Activated T-helper 9 cell treated with anti-CD3 and anti-CD28 coated beads, Interleukin-2, amount 50 U/mL, for 16 hours (primary cell): ENCODE results near the gene SLC6A16.
"Not testable (repeated sequence)": the region's sequence is repeated elsewhere in the genome, so short reads cannot be mapped to it uniquely, and the experiment has no call there.

ENCODE experiments used
- DNase-seq: peaks from one replicate; pipeline ENCODE4 v3.0.0-alpha.2; 2020; ENCODE audit warnings: low read depth

The SLC6A16 gene

GRCh38 chr19:49331187-49331586 lies 6.2 kb upstream of the SLC6A16 start:
- not testable (repeated sequence) for DNase-seq

- DNase-seq = no peak
Measured at GRCh38 chr19:49328741-49329140, 3.8 kb upstream of the SLC6A16 start.

GRCh38 chr19:49327878-49328544 lies 3.0 kb upstream of the SLC6A16 start:
- no peak for DNase-seq

GRCh38 chr19:49326165-49326704 lies 1.2 kb upstream of the SLC6A16 start:
- DNase-seq = no peak

GRCh38 chr19:49325756-49326155 lies 765 bp upstream of the SLC6A16 start:
- not testable (repeated sequence) for DNase-seq

- DNase-seq = no peak
Measured at GRCh38 chr19:49318296-49318695, 6.7 kb downstream of the SLC6A16 start.

- DNase-seq = no peak
Measured at GRCh38 chr19:49316284-49316683, 8.7 kb downstream of the SLC6A16 start.

- no peak for DNase-seq
Measured at GRCh38 chr19:49315111-49315510, 9.9 kb downstream of the SLC6A16 start.

- no peak for DNase-seq
Measured at GRCh38 chr19:49309087-49309486, 15.9 kb downstream of the SLC6A16 start.

GRCh38 chr19:49306734-49307133 lies 18.3 kb downstream of the SLC6A16 start:
- not testable (repeated sequence) for DNase-seq

GRCh38 chr19:49301866-49302252 lies 23.1 kb downstream of the SLC6A16 start:
- DNase-seq = no peak

GRCh38 chr19:49301165-49301865 lies 23.7 kb downstream of the SLC6A16 start:
- DNase-seq = peak; percentile 70

- DNase-seq = not testable (repeated sequence)
Measured at GRCh38 chr19:49298653-49299052, 26.3 kb downstream of the SLC6A16 start.

GRCh38 chr19:49297403-49297802 lies 27.6 kb downstream of the SLC6A16 start:
- no peak for DNase-seq

- DNase-seq = no peak
Measured at GRCh38 chr19:49295208-49295880, 29.6 kb downstream of the SLC6A16 start.

- DNase-seq = no peak
Measured at GRCh38 chr19:49294401-49294800, 30.6 kb downstream of the SLC6A16 start.

- DNase-seq = no peak
Measured at GRCh38 chr19:49290517-49290916, 34.5 kb downstream of the SLC6A16 start.

- not testable (repeated sequence) for DNase-seq
Measured at GRCh38 chr19:49289286-49289685, 35.7 kb downstream of the SLC6A16 start.

- DNase-seq = not testable (repeated sequence)
Measured at GRCh38 chr19:49288205-49288604, 36.8 kb downstream of the SLC6A16 start.

GRCh38 chr19:49287141-49287770 lies 37.7 kb downstream of the SLC6A16 start:
- DNase-seq = no peak

GRCh38 chr19:49282184-49282583 lies 42.8 kb downstream of the SLC6A16 start:
- DNase-seq = no peak

GRCh38 chr19:49272204-49272603 lies 52.8 kb downstream of the SLC6A16 start:
- DNase-seq = no peak
